CD4-positive, alpha-beta T cell treated with Interleukin-15 for 4 hours (primary cell): ENCODE measurements around the gene GRK5.

ENCODE experiments used
- DNase-seq: peaks from one replicate; pipeline ENCODE4 v3.0.0-alpha.2; 2020; ENCODE audit warnings: low spot score

Gene GRK5

DNA sequence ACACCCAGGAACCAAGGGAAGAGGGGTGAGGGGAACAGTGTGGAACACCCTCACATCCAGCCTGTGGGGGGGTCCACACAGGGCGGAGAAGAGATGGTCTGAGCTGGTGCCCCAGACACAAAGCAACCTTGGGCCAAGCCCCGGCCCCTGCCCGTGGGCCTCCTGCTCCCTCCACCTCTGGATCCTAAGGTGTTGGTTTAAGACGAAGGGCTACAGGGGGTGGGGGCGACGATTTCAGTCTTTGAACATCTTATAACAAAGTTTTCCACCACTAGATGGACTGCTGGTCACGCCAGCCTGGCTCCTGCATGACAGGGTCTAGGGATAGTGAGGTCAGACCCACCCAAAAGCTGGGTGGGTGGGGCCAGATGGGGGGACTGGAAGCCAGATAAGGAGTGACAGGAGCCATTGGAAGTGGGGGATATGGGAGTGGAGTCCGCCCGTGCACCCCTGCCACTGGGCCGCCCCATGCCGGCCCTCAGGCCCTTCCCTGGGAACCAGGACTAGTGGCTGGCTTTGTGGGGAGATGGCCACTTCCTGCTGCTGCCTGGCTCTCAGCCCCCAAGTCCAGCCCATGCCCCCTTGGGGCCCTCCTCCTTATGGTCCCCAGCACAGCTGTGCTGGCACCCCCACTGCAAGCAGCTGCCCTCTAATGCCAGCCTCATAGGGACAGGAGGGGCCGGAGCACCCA is 236.7 kb downstream of the GRK5 start:
- no peak for DNase-seq

DNA sequence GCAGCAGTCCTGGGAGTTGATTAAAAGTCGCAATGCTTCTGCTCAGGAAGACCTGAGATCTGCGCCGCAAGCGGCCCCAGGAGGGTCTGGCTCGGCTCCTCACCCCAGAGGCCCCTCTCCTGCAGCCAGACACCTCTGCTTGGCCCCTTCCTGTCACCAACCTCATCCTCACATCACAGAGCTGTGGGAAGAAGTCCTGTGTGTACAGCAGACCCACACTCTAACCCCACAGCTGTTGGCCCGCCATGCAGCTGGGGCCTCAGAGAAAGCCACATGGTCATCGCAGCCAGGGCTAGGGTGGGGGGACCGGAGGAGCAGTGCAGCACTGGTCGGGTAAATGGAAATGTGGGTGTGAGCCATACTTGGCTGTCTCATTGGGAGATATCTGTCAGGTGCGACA is 237.5 kb downstream of the GRK5 start:
- no peak for DNase-seq

DNA sequence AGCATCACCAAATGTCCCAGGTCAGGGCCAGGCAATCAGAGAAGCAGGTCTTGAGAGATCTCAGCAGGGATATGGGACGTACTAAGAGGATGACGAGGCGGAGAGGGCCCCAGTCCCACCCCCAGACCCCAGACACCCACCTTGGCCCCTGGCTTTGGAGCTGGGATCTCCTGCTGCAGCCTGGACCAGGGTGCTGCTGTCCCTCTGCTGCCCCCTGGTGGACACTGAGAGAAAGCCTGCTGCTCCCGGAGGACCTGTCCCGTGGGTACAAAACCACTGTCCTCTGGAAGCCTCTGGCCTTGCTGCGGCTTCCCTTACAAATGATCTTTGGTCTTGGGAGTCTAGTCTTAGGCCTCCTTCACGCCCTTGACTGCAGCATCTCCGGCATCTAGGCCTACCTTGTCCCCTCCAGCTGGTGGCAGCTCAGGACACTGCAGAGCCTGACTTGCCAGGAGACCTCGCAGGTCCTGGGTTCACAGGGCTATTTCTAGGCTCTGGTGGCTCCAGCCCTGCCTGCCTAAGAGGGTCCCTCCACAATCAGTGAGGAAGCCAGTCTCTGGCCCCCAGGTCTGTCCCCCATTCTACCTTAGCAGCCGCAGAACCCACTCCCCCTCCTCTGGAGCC is 238.1 kb downstream of the GRK5 start:
- DNase-seq: peak; percentile 81

DNA sequence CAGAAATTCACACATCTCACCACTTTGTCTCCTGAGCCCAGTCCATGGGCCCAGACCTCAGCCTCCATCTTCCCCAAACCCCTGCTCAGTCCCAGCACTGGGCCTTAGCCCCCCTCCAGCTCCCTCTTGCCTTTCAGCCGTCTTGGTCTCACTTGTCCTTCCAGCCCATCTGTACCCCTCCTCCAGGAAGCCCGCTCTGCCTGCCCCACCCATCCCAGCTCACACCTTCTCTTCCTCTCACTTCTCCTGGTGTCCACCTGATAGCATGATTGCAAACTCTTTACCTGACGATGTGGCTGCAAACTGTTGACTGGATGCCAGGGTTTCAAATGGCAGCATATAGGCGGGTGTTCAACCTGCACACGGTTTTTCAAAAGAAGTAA is 238.6 kb downstream of the GRK5 start:
- no peak for DNase-seq

DNA sequence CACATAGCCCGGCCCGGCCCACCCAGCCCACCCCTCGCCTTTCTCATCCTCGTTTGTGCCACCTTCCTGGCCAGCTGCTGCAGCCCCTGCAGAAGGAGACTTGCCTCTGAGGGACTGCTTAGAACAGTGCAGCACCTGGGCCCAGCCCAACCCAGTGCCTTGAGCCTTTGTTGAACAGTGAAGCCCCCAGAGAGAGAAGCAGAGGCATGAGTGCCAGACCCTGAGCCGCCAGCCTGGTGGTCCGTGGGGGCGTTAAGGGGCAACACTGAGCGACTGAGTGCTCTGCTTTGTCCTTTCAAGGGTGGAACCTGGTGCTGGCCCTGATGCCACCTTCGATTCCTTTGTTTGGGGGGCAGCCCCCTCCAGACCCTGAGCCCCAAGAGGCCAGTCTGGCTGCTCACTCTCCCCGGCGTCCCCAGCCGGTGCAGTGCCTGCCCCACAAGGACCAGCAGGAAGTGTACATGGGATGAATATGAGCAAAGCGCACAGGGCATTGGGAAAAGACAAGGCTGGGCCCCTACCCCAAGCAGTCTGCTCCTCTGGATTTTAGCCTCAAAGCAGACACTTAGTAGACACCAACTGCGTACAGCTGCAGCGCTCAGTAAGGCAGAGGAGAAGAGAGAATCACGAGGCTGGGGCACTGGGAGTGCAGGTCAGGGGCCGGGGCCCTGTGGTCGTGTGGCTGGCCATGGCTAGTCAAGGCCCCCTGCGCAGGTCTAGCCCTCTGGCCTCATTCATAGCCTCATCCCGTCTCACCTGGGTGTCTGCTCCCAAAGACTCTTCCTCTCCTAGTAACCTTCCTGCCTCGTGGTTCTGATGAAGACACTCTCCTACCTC is 239.3 kb downstream of the GRK5 start:
- DNase-seq: no peak

DNA sequence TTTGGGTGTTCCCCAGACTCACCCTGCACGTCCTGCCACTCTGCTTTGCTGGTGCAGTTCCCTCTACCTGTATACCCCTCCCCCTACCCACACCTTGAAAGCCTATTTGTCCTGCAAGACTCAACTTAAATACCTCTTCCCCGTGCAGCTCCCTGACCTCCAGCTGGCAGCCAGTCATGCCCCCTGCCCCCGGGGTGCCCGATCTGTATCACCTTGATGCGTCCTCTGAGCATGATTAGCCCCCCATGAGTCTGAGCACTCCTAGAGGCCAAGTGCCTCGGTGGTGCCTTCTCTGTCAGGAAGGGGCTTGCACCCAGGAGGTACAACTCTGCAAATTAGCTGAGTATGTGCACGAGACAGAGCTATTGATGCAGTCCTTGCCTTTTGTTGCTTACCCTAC is 240.1 kb downstream of the GRK5 start:
- no peak for DNase-seq

DNA sequence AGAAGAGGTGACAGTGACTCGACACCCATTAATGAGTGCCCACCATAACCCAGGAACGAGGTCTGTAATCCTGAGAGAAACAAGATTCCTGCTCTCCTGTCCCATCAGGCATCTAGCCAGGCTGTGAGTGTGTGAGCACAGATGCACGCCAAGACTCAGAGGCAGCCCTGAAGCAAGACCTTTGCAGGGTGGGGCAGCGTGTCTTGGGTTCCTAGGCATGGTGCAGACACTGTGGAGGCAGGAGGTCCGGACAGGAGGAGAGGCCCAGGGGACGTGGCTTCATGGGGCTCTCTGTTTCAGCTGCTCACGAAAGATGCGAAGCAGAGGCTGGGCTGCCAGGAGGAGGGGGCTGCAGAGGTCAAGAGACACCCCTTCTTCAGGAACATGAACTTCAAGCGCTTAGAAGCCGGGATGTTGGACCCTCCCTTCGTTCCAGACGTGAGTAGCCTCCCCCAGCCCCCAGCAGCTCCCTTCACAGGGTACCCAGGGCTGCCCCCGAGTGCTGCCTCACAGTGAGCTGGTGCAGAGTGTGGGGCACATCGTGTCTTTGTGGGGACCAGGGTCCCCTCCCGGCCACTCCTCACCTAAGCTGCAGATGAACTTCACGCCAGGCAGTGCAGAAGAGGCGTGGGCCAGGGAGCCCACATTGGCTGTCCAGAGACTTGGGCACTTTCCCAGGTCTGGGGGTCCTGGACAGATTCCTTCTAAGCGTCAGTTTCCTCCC is 240.6 kb downstream of the GRK5 start:
- no peak for DNase-seq

DNA sequence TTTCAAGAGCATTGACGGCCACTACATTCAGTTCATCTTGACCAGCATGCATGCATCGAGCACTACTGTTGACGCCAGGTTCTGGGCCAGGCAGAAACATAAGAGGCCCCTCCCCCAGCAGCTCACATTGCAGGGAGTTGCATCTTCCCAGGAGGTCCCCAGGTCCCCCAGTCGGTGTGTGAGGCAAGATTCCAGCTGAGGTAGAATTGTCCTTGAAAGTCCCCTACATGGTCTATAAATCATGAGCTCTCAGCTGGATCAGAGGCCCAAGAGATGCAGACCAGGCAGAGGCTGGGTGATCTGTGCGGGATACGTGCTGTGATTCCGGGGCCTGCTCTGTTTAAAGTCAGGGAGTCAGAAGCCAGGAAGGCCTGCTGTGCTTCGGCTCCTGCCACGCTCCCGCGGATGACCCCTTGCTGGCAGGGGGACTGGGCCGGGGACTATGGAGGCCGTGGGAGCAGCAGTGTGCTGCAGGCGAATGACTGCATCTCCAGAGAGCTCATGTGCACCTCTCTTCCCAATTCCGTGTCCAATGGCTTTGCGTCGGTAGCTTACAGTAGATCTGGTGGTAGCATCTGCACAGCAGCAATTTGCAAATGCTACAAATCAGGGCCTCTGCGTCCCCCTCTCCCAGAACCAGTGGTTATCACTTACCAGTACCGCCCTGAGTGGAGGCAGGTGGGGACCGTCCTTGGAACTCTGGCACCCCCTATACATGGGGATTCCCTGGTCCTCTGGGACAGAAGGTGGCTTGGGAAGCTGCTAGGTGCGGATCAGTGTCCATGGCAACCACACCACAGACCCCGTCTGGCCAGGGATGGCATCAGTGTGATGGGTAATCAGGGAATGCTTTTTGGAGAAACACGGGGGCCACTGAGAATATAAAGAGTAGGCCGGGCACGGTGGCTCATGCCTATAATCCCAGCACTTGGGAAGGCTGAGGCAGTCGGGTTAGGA is 241.5 kb downstream of the GRK5 start:
- DNase-seq: no peak

DNA sequence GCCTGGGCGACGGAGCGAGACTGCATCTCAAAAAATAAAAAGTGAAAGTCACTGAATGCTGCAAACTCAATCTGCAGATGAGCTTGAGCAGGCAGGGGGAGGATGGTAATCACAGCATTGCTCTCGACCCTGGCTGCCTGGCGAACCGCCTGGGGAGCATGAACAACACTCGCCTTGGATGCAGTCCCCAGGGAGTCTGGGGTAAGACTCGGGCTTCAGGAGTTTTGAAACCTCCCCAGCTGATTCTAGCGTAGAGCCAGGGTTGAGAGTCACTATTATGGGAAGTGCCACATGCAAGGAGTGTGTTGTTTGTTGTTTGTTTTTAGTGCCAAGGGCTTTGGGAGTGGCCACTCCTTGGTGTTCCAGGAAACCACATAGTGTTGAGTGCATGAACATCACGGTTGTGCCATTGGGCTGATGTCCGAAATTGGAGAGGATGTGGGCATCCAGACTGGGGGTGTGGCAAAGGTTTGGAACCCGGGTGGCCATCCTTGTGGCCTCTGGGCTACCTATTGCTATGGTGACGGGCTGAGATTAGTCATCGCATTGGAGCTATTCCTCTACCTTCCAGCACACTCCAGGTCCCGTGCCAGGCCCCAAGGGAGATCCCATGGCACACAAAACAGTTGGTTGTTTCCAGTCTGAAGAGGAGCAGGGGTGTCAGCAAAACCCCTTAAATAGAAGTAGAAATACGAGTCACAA is 242.5 kb downstream of the GRK5 start:
- DNase-seq: no peak

DNA sequence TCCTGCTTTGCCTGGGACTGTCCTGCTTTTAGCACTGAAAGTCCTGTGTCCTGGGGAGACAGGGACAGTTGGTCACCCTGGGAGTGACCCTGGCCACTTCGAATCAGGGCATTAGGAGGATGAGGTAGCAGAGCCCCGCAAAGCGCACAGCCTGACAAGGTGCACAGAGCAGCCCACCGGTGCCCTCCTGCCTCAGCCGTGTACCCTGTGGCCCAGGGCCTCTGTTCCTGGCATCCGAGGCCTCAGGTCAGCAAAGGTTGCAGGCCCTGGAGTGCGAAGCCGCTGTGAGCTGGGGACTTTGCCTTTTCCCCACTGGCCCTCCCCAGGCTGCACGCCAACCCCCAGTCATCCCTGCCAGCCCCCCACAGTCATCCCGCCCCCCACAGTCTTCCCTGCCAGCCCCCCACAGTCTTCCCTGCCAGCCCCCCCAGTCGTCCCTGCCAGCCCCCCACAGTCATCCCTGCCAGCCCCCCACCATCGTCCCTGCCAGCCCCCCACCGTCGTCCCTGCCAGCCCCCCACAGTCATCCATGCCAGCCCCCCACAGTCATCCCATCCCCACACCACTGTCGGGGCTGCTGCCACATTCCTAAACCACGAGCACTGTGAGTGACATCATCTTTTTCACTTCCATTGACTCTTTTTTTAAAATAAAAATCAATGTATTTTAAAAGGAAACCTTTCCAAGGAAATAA is 243.4 kb downstream of the GRK5 start:
- no peak for DNase-seq

DNA sequence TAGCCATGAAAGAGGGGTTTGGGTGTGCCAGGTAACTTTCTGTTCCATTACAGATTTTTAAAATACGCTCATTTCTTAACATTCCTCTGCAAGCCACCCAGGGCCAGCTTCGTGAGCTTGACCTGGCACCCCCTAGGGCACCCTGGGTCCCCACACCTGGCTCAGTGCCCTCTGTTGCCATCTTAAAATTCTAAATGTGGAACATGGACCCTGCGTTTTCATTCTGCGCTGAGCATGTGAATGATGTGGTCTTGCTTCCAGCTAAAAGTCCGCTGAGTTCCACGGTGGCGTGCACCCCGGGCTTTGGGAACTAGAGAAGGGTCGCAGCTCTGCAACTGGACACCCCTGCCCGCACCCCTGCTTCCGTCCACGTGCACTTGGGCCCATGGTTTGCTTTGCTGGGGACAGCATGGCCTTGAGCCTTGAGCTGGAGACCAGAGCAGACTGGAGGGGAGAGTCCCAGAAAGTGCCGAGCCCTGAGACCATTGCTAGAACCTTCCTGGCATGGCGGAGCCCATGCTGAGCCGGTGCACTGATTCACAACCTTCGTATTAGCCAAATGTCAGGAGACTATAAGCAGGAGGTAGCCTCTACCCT is 244.0 kb downstream of the GRK5 start:
- no peak for DNase-seq

DNA sequence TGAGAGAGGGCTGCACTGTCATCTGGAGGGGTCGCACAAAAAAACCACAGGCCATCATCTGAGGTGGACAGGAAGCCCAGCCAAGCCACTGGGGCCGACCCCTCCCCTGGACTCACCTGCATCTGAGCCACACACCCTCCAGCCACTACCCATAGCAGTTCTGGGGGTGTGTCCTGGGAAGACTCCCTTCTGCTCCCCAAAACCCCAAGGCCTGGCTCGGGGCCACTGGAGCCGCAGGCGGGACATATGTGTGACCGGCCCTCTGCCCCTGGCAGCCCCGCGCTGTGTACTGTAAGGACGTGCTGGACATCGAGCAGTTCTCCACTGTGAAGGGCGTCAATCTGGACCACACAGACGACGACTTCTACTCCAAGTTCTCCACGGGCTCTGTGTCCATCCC is 245.0 kb downstream of the GRK5 start:
- DNase-seq: no peak

DNA sequence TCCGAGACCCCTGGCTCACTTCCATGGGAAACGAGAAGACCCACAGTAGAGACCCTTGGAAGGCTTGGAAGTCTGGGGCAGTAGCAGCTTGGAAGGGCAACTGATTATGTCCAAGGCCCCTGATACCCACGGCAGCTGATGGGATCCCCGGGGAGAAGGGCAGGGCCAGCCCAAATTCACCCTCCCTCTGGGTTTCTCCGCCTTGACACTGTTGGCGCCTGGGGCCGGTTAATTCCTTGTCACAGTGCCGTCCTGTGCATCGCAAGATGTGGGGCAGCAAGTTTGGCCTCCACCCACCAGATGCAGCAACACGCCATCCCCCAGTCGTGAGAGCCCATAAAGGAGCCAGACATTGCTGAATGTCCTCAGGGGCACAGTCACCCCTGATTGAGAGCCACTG is 245.9 kb downstream of the GRK5 start:
- DNase-seq: no peak

DNA sequence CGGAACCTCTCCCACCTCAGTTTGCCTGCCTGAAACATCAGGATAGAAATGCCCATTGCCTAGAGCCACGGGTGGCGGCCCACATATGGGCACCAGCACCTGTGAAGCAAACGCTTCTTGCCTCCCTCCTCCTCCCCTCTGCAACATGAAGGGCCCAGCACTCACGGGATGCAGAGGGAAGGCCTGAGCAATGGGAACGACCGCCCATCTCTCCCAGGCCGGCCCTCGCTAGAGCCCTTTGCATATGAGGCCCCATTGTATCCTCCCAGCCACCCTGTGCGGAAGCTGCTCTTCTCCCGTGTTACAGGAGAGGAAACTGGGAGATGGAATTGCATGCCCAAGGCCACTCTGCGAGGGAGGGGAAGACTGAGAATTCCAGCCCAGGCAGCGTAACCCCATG is 246.9 kb downstream of the GRK5 start:
- no peak for DNase-seq

DNA sequence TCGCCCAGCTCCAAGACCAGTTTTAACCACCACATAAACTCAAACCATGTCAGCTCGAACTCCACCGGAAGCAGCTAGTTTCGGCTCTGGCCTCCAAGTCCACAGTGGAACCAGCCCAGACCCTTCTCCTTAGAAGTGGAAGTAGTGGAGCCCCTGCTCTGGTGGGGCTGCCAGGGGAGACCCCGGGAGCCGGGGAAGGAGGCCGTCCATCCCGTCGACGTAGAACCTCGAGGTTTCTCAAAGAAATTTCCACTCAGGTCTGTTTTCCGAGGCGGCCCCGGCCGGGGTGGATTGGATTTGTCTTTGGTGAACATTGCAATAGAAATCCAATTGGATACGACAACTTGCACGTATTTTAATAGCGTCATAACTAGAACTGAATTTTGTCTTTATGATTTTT is 247.6 kb downstream of the GRK5 start:
- DNase-seq: no peak

DNA sequence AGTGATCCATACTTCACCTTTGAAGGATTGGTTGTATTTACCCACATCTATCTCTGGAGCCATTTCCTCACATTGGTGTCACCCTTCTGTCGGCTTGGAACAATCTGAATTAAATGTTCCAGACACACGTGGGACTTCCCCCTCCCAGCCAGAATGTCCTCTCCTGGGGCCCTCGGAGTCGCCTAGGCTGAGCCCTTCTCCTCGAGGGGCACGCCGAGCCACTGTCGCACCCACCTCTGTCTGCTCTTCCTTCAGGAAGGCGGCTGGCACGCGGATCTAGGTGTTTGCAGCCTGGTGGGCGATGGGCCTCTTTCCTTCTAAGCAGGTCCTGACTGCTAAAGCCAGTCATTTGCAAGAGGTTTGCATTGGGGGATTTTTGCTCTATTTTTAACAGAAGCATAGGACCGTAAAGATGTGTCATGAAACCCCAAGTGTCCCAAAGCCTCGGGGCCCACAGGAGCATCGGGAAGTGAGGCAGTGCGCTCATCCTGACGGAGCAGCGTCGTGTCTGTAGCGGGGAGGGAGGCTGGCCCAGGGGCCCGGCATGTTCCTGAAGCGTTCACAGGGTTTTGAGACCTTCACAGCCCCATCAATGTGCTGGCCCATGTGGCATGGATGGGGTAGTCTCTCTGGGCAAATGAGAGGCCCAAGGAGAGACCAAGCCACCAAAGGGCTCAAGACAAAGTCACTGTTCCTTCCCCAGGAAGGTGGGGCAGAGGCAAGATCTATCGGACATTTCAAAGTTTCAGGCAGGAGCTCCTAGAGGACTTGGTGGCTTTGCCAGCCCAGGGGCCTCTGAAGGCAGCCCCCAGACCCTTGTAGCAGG is 248.5 kb downstream of the GRK5 start:
- DNase-seq: no peak

DNA sequence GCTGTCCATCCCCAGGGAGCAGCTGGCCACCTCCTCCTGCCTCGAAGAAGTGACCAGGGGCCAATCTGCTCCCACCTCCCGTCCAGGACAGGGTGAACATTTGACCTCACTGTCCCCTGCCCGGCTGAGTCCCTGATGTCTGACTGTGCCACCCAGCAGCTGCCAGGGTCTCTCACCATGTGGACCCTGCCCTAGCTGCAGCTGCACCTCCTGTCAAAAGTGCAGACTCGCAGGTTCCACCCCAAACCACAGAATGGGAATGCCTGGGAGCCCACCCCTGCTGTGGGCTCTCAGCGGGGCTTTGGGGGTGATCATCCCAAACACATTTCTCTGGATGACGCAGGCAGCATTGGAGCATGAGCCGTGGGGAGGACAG is 249.1 kb downstream of the GRK5 start:
- no peak for DNase-seq

DNA sequence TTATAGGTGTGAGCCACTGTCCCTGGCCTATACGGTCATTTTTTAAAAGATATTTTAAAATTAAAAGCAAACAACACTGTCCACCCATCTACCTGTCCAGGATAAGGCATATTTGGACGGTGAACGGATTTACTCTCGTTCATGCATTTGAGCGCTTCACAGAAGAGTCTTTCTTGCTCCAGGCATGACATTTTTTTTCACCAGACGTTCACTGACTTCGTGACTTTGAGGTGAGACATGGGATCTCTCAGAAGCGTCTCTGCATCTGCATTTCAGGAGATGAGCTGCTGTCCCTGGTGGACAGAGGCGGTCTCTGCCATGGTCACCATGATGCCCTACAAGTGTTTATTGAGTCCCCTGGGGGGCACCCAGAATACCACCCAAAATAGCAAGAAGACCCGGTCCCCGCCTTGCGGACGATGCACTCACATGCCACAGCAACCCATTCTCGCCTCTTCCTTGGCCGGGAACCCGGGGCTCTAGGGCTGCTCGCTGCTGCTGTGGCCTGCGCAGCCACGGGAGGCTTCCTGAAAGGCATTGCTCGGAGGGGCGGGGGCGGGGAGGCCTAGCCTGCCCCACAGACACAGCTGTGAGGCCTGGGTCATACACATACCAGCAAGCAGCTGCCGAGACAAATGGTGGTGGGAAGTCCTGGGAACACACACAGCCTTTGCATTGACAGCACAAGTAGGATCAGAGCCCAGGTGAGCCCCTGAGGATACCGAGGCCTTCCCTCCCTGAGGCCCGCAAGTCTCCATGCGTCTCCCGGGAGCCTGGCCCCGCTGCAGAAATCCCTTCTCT is 250.8 kb downstream of the GRK5 start:
- no peak for DNase-seq
